Activated T-helper 1 cell treated with anti-CD3 and anti-CD28 coated beads, Interleukin-12 subunit alpha, Interleukin-12 subunit beta, Interleukin-2, Interleukin-4 antibody, amounts not matched to agents 30 ng/mL and 10 ng/mL and 1 ng/mL, durations not matched to agents 14 hours and 24 hours and 36 hours (primary cell): ENCODE results near the gene TAF11L5. TPM values are rescaled to one million over a fixed set of nuclear protein-coding genes. Genes with fewer than 3 reads are reported as not detected.
"Not testable (repeated sequence)": the region's sequence is repeated elsewhere in the genome, so short reads cannot be mapped to it uniquely, and the experiment has no call there.

ENCODE experiments used
- DNase-seq: peaks from one replicate; pipeline ENCODE4 v3.0.0; 2021; ENCODE audit warnings: low spot score
- H3K27ac Mint-ChIP-seq: one replicate; pipeline ENCODE4 v1.8.0; 2021; ENCODE audit warnings: mild to moderate bottlenecking, mixed read lengths
- H3K27me3 Mint-ChIP-seq: one replicate; pipeline ENCODE4 v1.8.0; 2022; ENCODE audit warnings: mild to moderate bottlenecking, moderate library complexity, mixed read lengths; ENCODE audit not compliant: insufficient read depth
- H3K36me3 Mint-ChIP-seq: one replicate; pipeline ENCODE4 v1.8.0; 2021; ENCODE audit warnings: low read depth, mixed read lengths
- H3K4me1 Mint-ChIP-seq: one replicate; pipeline ENCODE4 v1.8.0; 2021; ENCODE audit warnings: low read depth, mixed read lengths
- H3K4me3 Mint-ChIP-seq: one replicate; pipeline ENCODE4 v1.8.0; 2021; ENCODE audit warnings: mild to moderate bottlenecking, moderate library complexity, mixed read lengths
- H3K9me3 Mint-ChIP-seq: one replicate; pipeline ENCODE4 v1.8.0; 2021; ENCODE audit warnings: mixed read lengths
- intact Hi-C: fragments of 100-400 bp; cut with micrococcal nuclease; formaldehyde crosslinking; loops from one replicate; pipeline ENCODE4 v1.15.1; 2024
- total RNA-seq: library from RNA; stranded (reverse); gene quantifications from 2 replicates; pipeline ENCODE4 v1.2.3, GENCODE V29; 2022

The TAF11L5 gene
- total RNA-seq = not detected in 2 replicates

DNA sequence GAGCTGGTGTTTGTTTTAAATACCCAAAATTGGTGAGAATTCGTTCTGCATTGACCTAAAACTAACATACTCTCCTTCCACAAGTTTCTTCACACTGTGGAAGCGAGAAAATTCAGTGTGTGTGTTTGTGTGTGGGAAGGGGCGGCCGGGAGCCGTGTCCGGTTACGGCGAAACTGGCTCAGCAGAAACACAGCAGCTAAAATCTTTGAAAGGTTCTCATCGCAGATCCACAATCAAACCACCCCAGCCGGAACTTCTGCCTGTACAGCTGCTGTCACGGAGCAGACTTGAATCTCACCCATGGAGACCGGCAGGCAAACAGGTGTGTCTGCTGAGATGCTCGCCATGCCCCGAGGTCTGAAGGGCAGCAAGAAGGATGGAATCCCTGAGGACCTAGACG lies at the start of gene TAF11L5:
Gene TAF11L5, plus strand, starts transcription at position 301 of the 400 bp plus-strand sequence.
- H3K27me3 Mint-ChIP-seq, H3K9me3 Mint-ChIP-seq, H3K4me1 Mint-ChIP-seq, H3K27ac Mint-ChIP-seq, H3K4me3 Mint-ChIP-seq, H3K36me3 Mint-ChIP-seq, DNase-seq, intact Hi-C loops: not testable (repeated sequence)

DNA sequence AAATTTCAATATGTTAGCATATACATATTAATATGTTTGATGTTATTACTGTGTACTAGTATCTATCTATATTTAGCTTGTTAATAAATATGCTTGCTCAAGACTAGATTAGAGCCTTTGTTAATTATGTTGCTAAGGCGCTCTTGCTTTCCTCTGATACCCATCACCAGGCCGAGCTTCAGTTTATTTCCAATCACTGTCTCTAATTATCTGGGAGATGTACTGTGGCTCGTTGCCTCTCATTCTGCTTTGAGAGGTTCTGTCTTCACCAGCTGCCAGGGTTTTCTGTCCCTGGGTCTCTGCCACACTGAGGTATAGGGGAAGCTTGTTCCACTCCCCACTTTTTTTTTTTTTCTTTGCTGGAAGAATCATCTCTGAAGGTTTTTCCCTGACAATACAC lies 48.0 kb upstream of the TAF11L5 start:
- DNase-seq = no peak
- Mint-ChIP-seq H3K4me1 (no peaks in the 10 kb centered on the region), H3K27ac (no peak overlapping the region), H3K36me3 (no peaks in the 10 kb centered on the region), H3K9me3 (no peaks in the 10 kb centered on the region), H3K27me3 (no peaks in the 10 kb centered on the region), H3K4me3 (no peak overlapping the region)
- intact Hi-C loops = no loop called here

DNA sequence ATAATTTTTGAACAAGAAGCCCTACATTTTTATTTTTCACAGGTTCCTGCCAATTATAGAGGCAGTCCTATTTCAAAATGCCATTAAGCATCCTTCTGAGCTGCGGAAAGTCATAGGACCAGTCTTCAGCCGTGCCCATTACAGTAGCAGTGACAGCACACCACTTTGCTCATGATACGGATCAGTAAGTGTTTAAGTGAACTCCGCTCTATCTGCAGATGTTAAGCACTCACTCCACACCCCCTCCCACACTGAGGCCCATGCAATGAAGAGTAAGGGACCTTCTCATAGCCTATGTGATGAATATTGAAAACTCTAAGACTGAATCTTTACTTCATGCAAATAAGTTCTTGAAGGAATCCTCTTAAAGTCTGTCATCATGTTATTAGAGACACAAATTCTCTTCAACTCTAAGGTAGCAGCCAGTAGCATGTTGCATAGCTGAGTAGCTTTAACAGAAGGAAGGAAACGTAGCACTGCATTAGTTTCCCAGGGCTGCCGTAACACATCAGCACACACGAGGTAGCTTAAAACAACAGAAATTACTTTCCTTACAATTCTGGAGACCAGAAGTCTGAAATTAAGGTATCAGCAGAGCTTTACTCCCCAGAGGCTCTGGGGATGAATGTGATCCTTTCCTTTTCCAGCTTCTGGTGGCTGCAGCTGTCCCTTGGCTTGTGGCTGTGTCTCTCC lies 47.3 kb upstream of the TAF11L5 start:
- Mint-ChIP-seq H3K4me3 (no peak overlapping the region), H3K9me3 (no peaks in the 10 kb centered on the region), H3K4me1 (no peaks in the 10 kb centered on the region), H3K27me3 (no peaks in the 10 kb centered on the region), H3K36me3 (no peaks in the 10 kb centered on the region), H3K27ac (no peak overlapping the region)
- DNase-seq = no peak
- intact Hi-C loops = no loop called here

DNA sequence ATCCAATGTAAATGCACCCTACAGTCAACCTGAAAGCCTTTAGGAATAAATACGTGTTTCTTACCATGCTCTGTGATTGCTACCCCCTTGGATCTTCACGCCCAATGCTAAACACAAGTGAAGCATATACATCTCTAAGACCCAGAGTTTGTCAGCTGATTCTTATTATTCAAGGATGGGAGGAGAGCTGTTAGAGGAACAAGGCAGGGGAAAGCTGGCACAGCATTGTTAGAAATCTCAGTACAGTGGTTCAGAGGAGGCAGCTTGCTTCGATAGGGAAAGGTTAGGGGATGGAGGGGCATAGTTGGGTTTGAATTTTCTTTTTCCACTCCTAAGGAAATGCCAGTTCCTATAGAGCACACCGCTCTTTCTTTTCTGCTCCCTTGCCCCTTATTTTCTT lies 43.7 kb upstream of the TAF11L5 start:
- intact Hi-C loops = no loop called here
- DNase-seq = no peak
- Mint-ChIP-seq H3K9me3 (no peaks in the 10 kb centered on the region), H3K27me3 (no peaks in the 10 kb centered on the region), H3K36me3 (no peaks in the 10 kb centered on the region), H3K4me1 (no peaks in the 10 kb centered on the region), H3K27ac (no peak overlapping the region), H3K4me3 (no peak overlapping the region)

DNA sequence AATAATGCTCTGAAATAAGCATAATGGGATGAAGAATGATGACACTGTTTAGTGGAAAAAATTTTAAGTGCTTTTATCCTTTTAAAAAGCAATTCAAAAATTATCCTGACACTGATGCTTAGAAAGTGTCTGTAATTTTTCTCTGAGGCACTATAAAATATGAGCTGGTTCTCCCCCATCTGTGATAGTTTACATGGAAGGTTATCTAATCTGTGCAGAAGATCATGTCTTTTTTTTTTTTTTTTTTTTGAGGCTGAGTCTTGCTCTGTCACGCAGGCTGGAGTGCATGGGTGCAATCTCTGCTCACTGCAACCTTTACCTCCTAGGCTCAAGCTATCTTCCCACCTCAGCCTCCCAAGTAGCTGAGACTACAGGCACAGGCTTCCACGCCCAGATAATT lies 42.2 kb upstream of the TAF11L5 start:
- DNase-seq = no peak
- intact Hi-C loops = no loop called here
- Mint-ChIP-seq H3K4me3 (no peak overlapping the region), H3K27ac (no peak overlapping the region), H3K4me1 (no peaks in the 10 kb centered on the region), H3K27me3 (no peaks in the 10 kb centered on the region), H3K36me3 (no peaks in the 10 kb centered on the region), H3K9me3 (no peaks in the 10 kb centered on the region)

DNA sequence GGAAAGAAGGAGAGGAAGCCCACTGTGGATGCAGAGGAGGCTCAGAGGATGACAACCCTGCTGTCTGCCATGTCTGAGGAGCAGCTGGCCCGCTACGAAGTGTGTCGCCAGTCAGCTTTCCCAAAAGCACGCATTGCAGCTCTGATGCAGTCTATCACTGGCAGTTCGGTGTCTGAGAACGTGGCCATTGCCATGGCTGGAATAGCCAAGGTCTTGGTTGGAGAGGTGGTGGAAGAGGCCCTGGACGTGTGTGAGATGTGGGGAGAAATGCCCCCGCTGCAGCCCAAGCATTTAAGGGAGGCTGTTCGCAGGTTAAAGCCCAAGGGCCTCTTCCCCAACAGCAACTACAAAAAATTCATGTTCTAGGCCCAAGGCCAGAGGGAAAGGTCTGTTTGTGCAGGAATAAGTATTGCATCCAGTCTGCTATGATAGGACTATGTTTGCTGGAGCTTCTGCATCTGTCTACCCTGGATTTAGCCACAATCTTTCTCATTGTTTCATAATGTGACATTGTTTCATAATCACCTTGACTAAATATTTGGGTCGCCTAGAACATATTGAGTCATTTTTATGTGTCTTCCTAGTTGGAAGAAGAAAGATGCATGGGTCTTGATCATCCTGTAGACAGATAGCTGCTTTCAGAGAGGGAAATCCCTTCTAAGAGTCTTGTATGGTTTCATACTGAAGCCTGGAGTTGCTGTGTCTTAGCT lies 38.4 kb upstream of the TAF11L5 start:
- intact Hi-C loops, H3K4me1 Mint-ChIP-seq, H3K4me3 Mint-ChIP-seq, H3K27me3 Mint-ChIP-seq, H3K27ac Mint-ChIP-seq, H3K36me3 Mint-ChIP-seq, DNase-seq: not testable (repeated sequence)
- H3K9me3 Mint-ChIP-seq = peaks cover 11% of the 10 kb centered on the region

DNA sequence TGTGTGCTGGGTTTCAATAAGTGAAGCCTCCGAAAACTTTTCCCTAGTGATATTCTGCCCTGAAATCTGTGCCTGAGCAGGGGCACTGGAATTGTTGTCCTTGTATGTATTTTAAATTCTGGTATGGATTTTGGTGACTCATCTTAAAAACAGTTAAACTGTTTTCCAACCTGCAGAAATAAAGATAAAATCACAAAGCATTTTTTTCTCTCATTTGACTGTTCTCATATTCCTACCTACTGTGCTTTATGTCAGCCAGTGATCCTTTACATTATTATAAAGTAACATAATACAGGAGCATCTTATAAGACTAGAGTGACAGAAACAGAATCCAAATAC lies 37.9 kb upstream of the TAF11L5 start:
- Mint-ChIP-seq H3K4me1 (no peaks in the 10 kb centered on the region), H3K27ac (no peak overlapping the region), H3K9me3 (peaks cover 11% of the 10 kb centered on the region), H3K36me3 (no peaks in the 10 kb centered on the region), H3K27me3 (no peaks in the 10 kb centered on the region), H3K4me3 (no peak overlapping the region)
- intact Hi-C loops = no loop called here
- no peak for DNase-seq

DNA sequence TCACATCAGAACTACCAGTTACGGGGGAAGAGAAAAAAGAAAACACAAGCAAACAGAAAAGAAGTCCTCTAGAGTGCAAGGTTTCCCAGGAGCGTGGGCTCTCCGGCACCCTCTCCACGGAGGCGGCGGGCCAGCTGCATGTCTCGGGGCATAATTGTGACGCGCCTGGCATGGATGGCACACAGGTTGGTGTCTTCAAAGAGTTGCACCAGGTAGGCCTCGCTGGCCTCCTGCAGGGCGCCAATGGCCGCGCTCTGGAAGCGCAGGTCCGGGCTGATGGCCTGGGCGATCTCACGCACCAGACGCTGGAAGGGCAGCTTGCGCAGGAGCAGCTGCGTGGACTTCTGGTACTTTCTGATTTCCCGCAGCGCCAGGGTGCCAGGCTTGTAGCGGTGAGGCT lies 33.8 kb upstream of the TAF11L5 start:
- peaks cover 19% of the 10 kb centered on the region for H3K9me3 Mint-ChIP-seq
- H3K4me1 Mint-ChIP-seq, H3K27ac Mint-ChIP-seq, DNase-seq, H3K27me3 Mint-ChIP-seq, H3K36me3 Mint-ChIP-seq, intact Hi-C loops, H3K4me3 Mint-ChIP-seq: not testable (repeated sequence)

DNA sequence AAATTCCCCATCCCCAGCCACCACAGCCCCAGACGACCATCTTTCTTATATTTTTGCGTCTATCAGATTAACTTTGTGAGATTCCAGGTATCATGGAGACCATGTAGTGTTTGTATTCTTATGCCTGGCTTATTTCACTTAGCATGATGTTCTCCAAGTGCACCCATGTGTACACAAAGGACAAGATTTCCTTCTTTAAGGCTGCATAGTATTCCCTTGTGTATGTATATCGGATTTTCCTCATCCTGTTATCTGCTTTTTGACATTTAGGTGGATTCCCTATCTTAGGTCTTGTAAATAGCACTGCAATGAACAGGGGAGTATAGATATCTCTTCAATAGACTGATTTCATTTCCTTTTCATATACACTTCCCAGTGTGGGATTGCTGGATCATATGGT lies 32.3 kb upstream of the TAF11L5 start:
- intact Hi-C loops = no loop called here
- Mint-ChIP-seq H3K27me3 (no peaks in the 10 kb centered on the region), H3K36me3 (no peaks in the 10 kb centered on the region), H3K4me1 (no peaks in the 10 kb centered on the region), H3K4me3 (no peak overlapping the region), H3K9me3 (peaks cover 19% of the 10 kb centered on the region), H3K27ac (no peak overlapping the region)
- DNase-seq = no peak

DNA sequence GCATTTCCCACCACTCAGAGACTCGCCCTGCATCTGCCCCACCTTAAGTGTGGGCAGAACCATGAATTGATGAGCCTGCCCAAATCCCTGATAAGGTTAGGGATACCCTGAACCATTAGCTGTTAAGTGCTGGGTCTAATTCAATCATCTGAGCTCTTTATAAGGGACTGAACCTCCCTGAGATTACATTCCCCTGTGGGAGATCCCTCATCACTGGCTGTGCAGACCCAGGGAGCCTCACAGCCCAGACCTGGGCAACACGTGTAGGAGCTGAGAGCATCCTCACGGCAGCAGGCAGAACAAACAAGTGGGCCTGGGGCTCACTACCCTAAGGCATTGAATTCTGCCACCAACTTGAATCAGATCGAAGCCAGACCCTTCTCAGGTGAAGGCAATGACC lies 27.6 kb upstream of the TAF11L5 start:
- intact Hi-C loops = no loop called here
- H3K4me1 Mint-ChIP-seq = no peaks in the 10 kb centered on the region
- no peak overlapping the region for H3K27ac Mint-ChIP-seq
- H3K9me3 Mint-ChIP-seq = peaks cover 15% of the 10 kb centered on the region
- no peak overlapping the region for H3K4me3 Mint-ChIP-seq
- DNase-seq = no peak
- H3K27me3 Mint-ChIP-seq = no peaks in the 10 kb centered on the region
- no peaks in the 10 kb centered on the region for H3K36me3 Mint-ChIP-seq

DNA sequence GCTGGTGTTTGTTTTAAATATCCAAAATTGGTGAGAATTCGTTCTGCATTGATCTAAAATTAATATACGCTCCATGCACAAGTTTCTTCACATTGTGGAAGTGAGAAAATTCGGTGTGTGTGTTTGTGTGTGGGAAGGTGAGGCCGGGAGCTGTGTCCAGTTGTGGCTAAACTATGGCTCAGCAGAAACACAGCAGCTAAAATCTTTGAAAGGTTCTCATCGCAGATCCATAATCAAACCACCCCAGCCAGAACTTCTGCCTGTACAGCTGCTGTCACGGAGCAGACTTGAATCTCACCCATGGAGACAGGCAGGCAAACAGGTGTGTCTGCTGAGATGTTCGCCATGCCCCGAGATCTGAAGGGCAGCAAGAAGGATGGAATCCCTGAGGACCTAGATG lies 27.1 kb upstream of the TAF11L5 start, which contains the start of gene TAF11L2:
Gene TAF11L2, plus strand, starts transcription at position 301 of the 400 bp plus-strand sequence.
- H3K36me3 Mint-ChIP-seq, H3K27ac Mint-ChIP-seq, H3K4me1 Mint-ChIP-seq, H3K4me3 Mint-ChIP-seq, H3K27me3 Mint-ChIP-seq, DNase-seq, intact Hi-C loops: not testable (repeated sequence)
- peaks cover 10% of the 10 kb centered on the region for H3K9me3 Mint-ChIP-seq

DNA sequence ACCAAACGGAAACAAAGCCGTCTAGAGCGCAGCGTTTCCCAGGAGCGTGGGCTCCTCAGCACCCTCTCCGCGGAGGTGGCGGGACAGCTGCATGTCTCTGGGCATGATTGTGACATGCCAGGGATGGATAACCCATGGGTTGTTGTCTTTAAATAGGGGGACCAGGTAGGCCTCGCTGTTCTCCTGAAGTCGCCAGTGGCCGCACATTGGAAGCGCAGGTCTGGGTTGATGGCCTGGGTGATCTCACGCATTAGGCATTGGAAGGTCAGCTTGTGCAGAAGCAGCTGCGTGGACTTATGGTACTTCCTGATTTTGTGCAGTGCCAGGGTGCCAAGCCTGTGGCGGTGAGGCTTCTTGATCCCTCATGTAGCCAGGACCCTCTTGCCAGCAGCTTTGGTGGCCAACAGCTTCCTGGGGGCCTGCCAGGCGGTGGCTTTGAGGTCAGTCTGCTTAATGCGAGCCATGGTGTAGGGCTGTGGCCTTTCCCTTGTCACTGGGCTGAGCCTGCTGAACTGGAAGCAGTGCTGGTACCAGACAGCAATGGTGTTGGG lies 13.2 kb upstream of the TAF11L5 start:
- Mint-ChIP-seq H3K36me3 (no peaks in the 10 kb centered on the region), H3K4me1 (no peaks in the 10 kb centered on the region), H3K27me3 (no peaks in the 10 kb centered on the region), H3K4me3 (no peak overlapping the region), H3K9me3 (peaks cover 9% of the 10 kb centered on the region), H3K27ac (no peak overlapping the region)
- no peak for DNase-seq
- intact Hi-C loops = no loop called here

DNA sequence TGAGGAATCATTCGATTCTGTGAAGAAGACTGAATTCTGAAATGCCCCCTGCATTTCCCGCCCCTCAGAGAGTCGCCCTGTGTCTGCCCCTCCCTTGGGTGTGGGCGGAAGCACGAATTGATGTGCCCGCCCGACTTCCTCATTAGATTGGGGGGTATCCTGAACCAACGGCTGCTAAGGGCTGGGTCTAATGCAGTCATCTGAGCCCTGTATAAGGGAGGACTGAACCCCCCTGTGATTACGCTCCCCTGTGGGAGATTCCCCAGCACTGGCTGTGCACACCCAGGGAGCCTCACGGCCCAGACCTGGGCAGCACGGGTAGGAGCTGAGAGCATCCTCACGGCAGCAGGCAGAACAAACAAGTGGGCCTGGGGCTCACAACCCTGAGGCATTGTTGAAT lies 7.5 kb upstream of the TAF11L5 start:
- H3K9me3 Mint-ChIP-seq, H3K4me3 Mint-ChIP-seq, H3K27ac Mint-ChIP-seq, intact Hi-C loops, DNase-seq, H3K36me3 Mint-ChIP-seq, H3K4me1 Mint-ChIP-seq, H3K27me3 Mint-ChIP-seq: not testable (repeated sequence)
